Psoas muscle (tissue), 8 donors: Measurements from ENCODE around the gene ARHGEF3. TPM values are rescaled to one million over a fixed set of nuclear protein-coding genes. Genes with fewer than 3 reads are reported as not detected.
"Not testable (repeated sequence)": the region's sequence is repeated elsewhere in the genome, so short reads cannot be mapped to it uniquely, and the experiment has no call there.

Source experiments
- ATAC-seq, 4 donors: fragments of 200-7000 bp; cut with Tn5 transposase; one replicate each; pipeline ENCODE4 v1.9.1; 2020; ENCODE audit warnings: moderate library complexity in 3 of 4, mild to moderate bottlenecking in 2 of 4
- DNase-seq, 2 donors: peaks; one replicate each; pipeline ENCODE4 v3.0.0-alpha.2; 2020
- H3K27ac ChIP-seq: fragments of 200-600 bp; one replicate; pipeline ENCODE4 v1.8.0; 2022
- H3K27me3 ChIP-seq, 3 donors: fragments of 200-600 bp in 1 of 3; one replicate each; pipeline versions ENCODE4 v1.6.1 to v1.8.0; 2013 to 2022; ENCODE audit warnings: low read length in 2 of 3, mild to moderate bottlenecking in 2 of 3, moderate library complexity in 1 of 3; ENCODE audit not compliant: insufficient read depth in 3 of 3
- H3K36me3 ChIP-seq, 2 donors: fragments of 200-600 bp in 1 of 2; one replicate each; pipeline versions ENCODE4 v1.6.1 to v1.8.0; 2013 to 2022; ENCODE audit warnings: low read depth in 1 of 2, mild to moderate bottlenecking in 1 of 2, moderate library complexity in 1 of 2; ENCODE audit not compliant: insufficient read depth in 1 of 2
- H3K4me1 ChIP-seq: fragments of 200-600 bp; one replicate; pipeline ENCODE4 v1.8.0; 2022
- H3K4me3 ChIP-seq: fragments of 200-600 bp; one replicate; pipeline ENCODE4 v1.8.0; 2022; ENCODE audit warnings: mild to moderate bottlenecking
- H3K9me3 ChIP-seq: fragments of 200-600 bp; one replicate; pipeline ENCODE4 v1.8.0; 2022
- WGBS, 3 donors: extraction: QIAGEN DNeasy Blood & Tissue Kit; methylation state at CpG; one replicate each; pipeline versions ENCODE4 v1.1.6 to v1.1.7; 2013; 5-methylcytosine and 5-hydroxymethylcytosine counted together
- intact Hi-C, 2 donors: fragments of 100-400 bp; cut with DNase I; formaldehyde crosslinking; loops; one replicate each; pipeline versions ENCODE4 v1.11.0 to v1.14.2; 2022
- polyA plus RNA-seq, 3 donors: library from polyadenylated mRNA; stranded (reverse); fragments of 200-250 nt; gene quantifications; one replicate each; pipeline ENCODE4 v1.2.3, GENCODE V29; 2013
- total RNA-seq, 4 donors: library from RNA; stranded (reverse); fragmentation: NEBNext Ultra II Directional in 2 of 4; extraction: Animal tissue kit (Norgen Biotek cat#: 25700) in 2 of 4; gene quantifications; one replicate each; pipeline versions ENCODE4 v1.2.1 to v1.2.4, GENCODE V29; 2021 to 2023
- TF ChIP-seq, protein P1 (sequence below): fragments of 200-600 bp; IDR thresholded peaks from one replicate; pipeline ENCODE4 v1.8.0; 2022; ENCODE audit warnings: antibody characterized with exemption
- donor health status: healthy with polysubstance abuse.
- donor health status: DM: no; HTN: no; CAD: no; lungs with moderate emphysema.
- donor health status: Bipolar disorder and iron deficiency.
- donor health status: healthy.
- donor health status: DM: yes; HTN: yes; CAD: no.
- donor health status: DM: no; HTN: no; CAD: no.
- donor health status: DM: no; HTN: no; CAD: no.
- donor health status: DM: yes; HTN: yes; CAD: no.

ARHGEF3 gene
- total and polyA plus RNA-seq, 7 donors: 4.6 to 10.4 (median 6.3) TPM

- TF ChIP-seq, protein P1, sequence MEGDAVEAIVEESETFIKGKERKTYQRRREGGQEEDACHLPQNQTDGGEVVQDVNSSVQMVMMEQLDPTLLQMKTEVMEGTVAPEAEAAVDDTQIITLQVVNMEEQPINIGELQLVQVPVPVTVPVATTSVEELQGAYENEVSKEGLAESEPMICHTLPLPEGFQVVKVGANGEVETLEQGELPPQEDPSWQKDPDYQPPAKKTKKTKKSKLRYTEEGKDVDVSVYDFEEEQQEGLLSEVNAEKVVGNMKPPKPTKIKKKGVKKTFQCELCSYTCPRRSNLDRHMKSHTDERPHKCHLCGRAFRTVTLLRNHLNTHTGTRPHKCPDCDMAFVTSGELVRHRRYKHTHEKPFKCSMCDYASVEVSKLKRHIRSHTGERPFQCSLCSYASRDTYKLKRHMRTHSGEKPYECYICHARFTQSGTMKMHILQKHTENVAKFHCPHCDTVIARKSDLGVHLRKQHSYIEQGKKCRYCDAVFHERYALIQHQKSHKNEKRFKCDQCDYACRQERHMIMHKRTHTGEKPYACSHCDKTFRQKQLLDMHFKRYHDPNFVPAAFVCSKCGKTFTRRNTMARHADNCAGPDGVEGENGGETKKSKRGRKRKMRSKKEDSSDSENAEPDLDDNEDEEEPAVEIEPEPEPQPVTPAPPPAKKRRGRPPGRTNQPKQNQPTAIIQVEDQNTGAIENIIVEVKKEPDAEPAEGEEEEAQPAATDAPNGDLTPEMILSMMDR: no peak
- 61 to 65% (median 63%) methylated on average over 4 of the region's 4 CpGs for WGBS, 3 donors
- Histone ChIP-seq H3K4me3 (no peak overlapping the region), H3K27me3 (no peaks in the 10 kb centered on the region), H3K9me3 (no peaks in the 10 kb centered on the region), H3K27ac (no peak overlapping the region), H3K36me3 (no peaks in the 10 kb centered on the region), H3K4me1 (no peaks in the 10 kb centered on the region)
- DNase-seq (no peak), ATAC-seq (no peak)
- intact Hi-C loops: no loop called here
Observed at GRCh38 chr3:56694867-56695683, 106.7 kb downstream of the ARHGEF3 start.

GRCh38 chr3:56693750-56694149, 108.0 kb downstream of the ARHGEF3 start:
- H3K4me3 ChIP-seq: no peak overlapping the region
- no peaks in the 10 kb centered on the region for H3K4me1 ChIP-seq
- H3K36me3 ChIP-seq: no peaks in the 10 kb centered on the region
- ATAC-seq (peak in 1 of 4 donors; percentile 26), DNase-seq (no peak)
- intact Hi-C loops: no loop called here
- no peaks in the 10 kb centered on the region for H3K27me3 ChIP-seq
- H3K27ac ChIP-seq: no peak overlapping the region
- TF ChIP-seq, protein P1: no peak
- WGBS, 3 donors: 59 to 69% (median 63%) methylated on average over 3 of the region's 3 CpGs
- no peaks in the 10 kb centered on the region for H3K9me3 ChIP-seq

DNA sequence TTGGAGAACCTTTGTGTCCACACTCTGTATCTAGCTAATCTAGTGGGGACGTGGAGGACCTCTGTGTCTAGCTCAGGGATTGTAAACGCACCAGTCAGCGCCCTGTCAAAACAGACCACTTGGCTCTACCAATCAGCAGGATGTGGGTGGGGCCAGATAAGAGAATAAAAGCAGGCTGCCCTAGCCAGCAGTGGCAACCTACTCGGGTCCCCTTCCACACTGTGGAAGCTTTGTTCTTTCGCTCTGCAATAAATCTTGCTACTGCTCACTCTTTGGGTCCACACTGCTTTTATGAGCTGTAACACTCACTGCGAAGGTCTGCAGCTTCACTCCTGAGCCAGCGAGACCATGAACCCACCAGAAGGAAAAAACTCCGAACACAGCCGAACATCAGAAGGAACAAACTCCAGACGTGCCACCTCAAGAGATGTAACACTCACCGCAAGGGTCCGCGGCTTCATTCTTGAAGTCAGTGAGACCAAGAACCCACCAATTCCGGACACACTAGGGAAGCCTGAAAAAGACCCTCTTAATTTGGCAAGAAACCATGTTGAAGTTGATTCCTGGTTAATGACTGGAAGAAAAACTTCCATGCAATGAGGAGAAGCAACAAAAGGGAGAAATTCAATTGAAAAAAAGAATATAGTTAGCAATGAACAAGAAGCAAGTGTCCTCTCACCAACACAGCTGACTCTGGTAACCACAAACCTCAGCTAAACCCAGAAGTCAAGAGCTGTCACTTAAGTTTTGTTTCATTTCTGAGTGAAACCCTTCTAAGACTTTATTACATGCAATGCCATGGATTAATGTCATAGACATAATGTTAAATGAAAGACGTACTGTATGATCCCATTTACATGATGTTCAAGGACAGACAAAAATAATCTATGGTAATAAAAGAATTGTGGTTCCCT, 109.0 kb downstream of the ARHGEF3 start:
- DNase-seq, intact Hi-C loops, H3K9me3 ChIP-seq, H3K27me3 ChIP-seq, H3K4me3 ChIP-seq, H3K27ac ChIP-seq, H3K36me3 ChIP-seq, ATAC-seq, H3K4me1 ChIP-seq: not testable (repeated sequence)
- 69 to 85% (median 81%) methylated on average over 15 of the region's 15 CpGs for WGBS, 3 donors

DNA sequence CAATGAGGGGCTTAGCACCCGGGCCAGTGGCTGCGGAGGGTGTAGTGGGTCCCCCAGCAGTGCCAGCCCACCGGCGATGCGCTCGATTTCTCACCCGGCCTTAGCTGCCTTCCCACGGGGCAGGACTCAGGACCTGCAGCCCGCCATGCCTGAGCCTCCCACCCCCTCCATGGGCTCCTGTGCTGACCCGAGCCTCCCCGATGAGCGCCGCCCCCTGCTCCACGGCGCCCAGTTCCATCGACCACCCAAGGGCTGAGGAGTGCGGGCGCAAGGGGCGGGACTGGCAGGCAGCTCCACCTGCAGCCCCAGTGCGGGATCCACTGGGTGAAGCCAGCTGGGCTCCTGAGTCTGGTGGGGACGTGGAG, 109.8 kb downstream of the ARHGEF3 start:
- intact Hi-C loops, H3K4me1 ChIP-seq, ATAC-seq, H3K27ac ChIP-seq, H3K4me3 ChIP-seq, H3K27me3 ChIP-seq, H3K36me3 ChIP-seq, H3K9me3 ChIP-seq, DNase-seq: not testable (repeated sequence)
- WGBS, 3 donors: 94 to 97% (median 95%) methylated on average over 12 to 20 of the region's 21 CpGs

- WGBS, 3 donors: 95 to 98% (median 97%) methylated on average over 15 to 19 of the region's 19 CpGs
Observed at GRCh38 chr3:56691165-56692000, 110.4 kb downstream of the ARHGEF3 start.

More at GRCh38 chr3:56691165-56692000, 110.4 kb downstream of the ARHGEF3 start:
- ATAC-seq (no peak), DNase-seq (no peak)
- no peak overlapping the region for H3K4me3 ChIP-seq
- H3K9me3 ChIP-seq: no peaks in the 10 kb centered on the region
- H3K27ac ChIP-seq: no peak overlapping the region
- TF ChIP-seq, protein P1: no peak
- H3K27me3 ChIP-seq: no peaks in the 10 kb centered on the region
- H3K4me1 ChIP-seq: no peaks in the 10 kb centered on the region
- H3K36me3 ChIP-seq: no peaks in the 10 kb centered on the region
- intact Hi-C loops: no loop called here
